Small intestine (tissue), 7 donors: ENCODE data around the gene CYP4F22. TPM values are rescaled to one million over a fixed set of nuclear protein-coding genes. Genes with fewer than 3 reads are reported as not detected.

Experiments used
- DNase-seq, 2 donors: peaks; one replicate each; pipeline versions ENCODE4 v3.0.0 to v3.0.0-alpha.2; 2013
- FAIRE-seq: peaks from 2 replicates; lab custom pipeline; 2012; peaks lifted over from hg19 to GRCh38; lab: Jason Lieb, UNC
- H3K27ac ChIP-seq, 3 donors: one replicate each; pipeline ENCODE4 v1.5.1; 2013; ENCODE audit warnings: low read length in 2 of 3, mild to moderate bottlenecking in 2 of 3, control low read depth in 1 of 3, inconsistent platforms in 1 of 3, low read depth in 1 of 3, moderate library complexity in 1 of 3
- H3K27me3 ChIP-seq, 3 donors: one replicate each; pipeline ENCODE4 v1.6.1; 2013; ENCODE audit warnings: low read length in 3 of 3, inconsistent platforms in 1 of 3; ENCODE audit not compliant: control insufficient read depth in 3 of 3, insufficient read depth in 3 of 3
- H3K36me3 ChIP-seq, 3 donors: one replicate each; pipeline ENCODE4 v1.6.1; 2013; ENCODE audit warnings: low read length in 3 of 3, inconsistent platforms in 1 of 3, low read depth in 1 of 3, mild to moderate bottlenecking in 1 of 3, moderate library complexity in 1 of 3; ENCODE audit not compliant: control insufficient read depth in 3 of 3, insufficient read depth in 2 of 3
- H3K4me1 ChIP-seq, 3 donors: one replicate each; pipeline ENCODE4 v1.6.1; 2013; ENCODE audit warnings: low read length in 2 of 3, inconsistent platforms in 1 of 3, low read depth in 1 of 3, mild to moderate bottlenecking in 1 of 3, moderate library complexity in 1 of 3; ENCODE audit not compliant: control insufficient read depth in 3 of 3, insufficient read depth in 2 of 3
- H3K4me3 ChIP-seq, 3 donors: one replicate each; pipeline ENCODE4 v1.5.1; 2013; ENCODE audit warnings: low read length in 3 of 3, control low read depth in 1 of 3, inconsistent platforms in 1 of 3, low read depth in 1 of 3, mild to moderate bottlenecking in 1 of 3, moderate library complexity in 1 of 3
- H3K9me3 ChIP-seq, 2 donors: one replicate each; pipeline ENCODE4 v1.6.1; 2013; ENCODE audit warnings: low read depth in 1 of 2, low read length in 1 of 2; ENCODE audit not compliant: control insufficient read depth in 2 of 2, insufficient read depth in 1 of 2
- WGBS, 3 donors: extraction: QIAGEN DNeasy Blood & Tissue Kit; methylation state at CpG; one replicate each; pipeline ENCODE4 v1.1.7; 2013; 5-methylcytosine and 5-hydroxymethylcytosine counted together
- polyA plus RNA-seq, 4 donors: library from polyadenylated mRNA; stranded (reverse) in 3 of 4; unstranded in 1 of 4; fragments of 200-250 nt in 3 of 4; fragments of 120-200 nt in 1 of 4; gene quantifications; one replicate each; pipeline versions ENCODE4 v1.2.1 to v1.2.3, GENCODE V29; 2013
- donor health status: healthy with polysubstance abuse.
- donor health status: control.
- donor health status: control.
- donor health status: Bipolar disorder and iron deficiency.
- donor health status: healthy.

Gene CYP4F22
- polyA plus RNA-seq, 4 donors: 0.09 to 0.15 TPM; not detected in 2

DNA sequence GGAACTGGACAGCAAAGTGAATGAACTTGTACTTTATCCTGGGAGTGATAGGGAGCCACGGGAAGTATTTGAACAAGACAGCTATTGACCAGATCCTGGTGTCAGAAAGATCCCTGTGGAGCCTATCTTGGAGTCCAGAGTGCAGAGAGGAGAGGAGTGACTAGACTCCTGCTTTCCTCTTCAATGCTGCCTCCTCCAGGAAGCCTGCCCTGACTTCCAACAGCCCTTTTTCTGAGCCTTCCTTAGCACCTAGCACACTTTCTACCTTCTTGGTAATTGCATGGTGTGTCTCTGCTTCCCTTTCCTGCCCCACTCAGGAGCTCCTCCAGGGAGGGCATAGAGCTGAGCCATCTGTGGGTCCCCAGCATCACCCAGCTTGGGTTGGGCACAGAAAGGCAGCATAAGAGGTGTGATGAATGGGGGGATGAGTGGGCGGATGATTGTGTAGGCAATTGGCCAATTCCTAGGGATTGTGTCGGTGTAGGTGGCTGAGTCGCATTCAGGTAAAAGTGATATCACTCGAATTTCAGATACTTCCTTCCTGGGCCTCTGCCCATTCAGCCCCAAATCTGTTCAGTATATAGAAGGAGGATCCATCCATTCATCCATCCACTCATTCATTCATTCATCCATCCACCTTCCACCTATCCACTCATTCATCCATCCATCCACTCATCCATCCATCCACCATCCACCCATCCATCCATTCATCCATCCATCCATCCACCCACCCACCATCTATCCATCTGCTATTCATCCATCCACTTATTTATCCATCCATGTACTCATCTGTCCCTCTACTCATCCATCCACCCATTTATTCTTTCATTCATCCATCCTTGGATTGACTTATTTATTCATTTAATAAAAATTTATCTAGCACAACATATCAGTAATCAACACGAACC lies 26.9 kb downstream of the CYP4F22 start:
- Histone ChIP-seq H3K4me3 (no peak overlapping the region), H3K4me1 (no peaks in the 10 kb centered on the region), H3K9me3 (peaks cover 0 to under 1% of the 10 kb centered on the region in 2 donors), H3K27ac (no peak overlapping the region), H3K36me3 (no peaks in the 10 kb centered on the region), H3K27me3 (no peaks in the 10 kb centered on the region)
- DNase-seq (no peak), FAIRE-seq (no peak)
- 47 to 58% (median 57%) methylated on average over 6 of the region's 6 CpGs for WGBS, 3 donors

DNA sequence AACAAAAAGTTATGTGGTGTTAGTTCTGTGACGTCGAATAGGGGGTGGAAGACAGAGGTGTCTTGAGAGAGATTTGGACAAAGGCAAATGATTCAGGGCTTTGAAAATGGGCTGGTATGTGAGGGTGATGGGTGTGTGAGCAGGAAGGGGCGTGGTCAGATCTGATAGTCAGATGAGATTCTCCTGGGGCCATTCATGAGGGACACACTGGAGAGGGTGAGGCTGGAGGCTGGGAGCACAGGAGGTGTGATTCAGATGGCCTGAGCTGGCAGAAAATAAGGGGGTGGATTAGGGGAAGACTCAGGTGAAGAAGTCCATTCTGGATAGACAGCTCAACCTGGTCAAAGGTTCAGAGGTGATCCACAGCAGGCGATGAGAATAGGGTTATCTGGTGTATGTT lies 28.0 kb downstream of the CYP4F22 start:
- Histone ChIP-seq H3K27me3 (no peaks in the 10 kb centered on the region), H3K36me3 (no peaks in the 10 kb centered on the region), H3K27ac (no peak overlapping the region), H3K9me3 (no peaks in the 10 kb centered on the region), H3K4me3 (no peak overlapping the region), H3K4me1 (no peaks in the 10 kb centered on the region)
- no peak for FAIRE-seq
- no peak for DNase-seq
- WGBS, 3 donors: 48 to 59% (median 54%) methylated on average over 4 of the region's 4 CpGs

DNA sequence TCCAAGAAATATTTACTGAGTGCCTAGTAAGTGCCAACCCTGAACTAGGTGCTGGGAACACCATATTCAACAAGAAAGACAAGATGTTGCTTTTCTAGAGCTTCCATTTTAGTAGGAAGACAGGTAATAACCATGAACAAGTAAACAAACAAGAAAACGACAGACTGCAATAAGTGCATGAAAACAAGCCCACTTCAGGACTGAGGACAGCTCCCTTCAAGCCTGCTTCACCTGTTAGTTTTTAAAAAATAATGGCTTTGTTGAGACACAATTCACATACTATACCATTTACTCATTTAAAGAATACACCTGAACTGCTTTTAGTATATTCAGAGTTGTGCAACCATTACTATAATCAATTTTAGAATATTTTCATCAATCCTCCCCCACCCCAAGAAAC lies 30.4 kb downstream of the CYP4F22 start:
- H3K27me3 ChIP-seq: no peaks in the 10 kb centered on the region
- no peak overlapping the region for H3K27ac ChIP-seq
- H3K4me3 ChIP-seq: no peak overlapping the region
- WGBS, 3 donors: 22 to 66% (median 61%) methylated on average over 1 of the region's 1 CpG
- peak in 1 of 2 donors; percentile 6 for DNase-seq
- no peaks in the 10 kb centered on the region for H3K36me3 ChIP-seq
- no peaks in the 10 kb centered on the region for H3K4me1 ChIP-seq
- no peaks in the 10 kb centered on the region for H3K9me3 ChIP-seq
- FAIRE-seq: no peak

DNA sequence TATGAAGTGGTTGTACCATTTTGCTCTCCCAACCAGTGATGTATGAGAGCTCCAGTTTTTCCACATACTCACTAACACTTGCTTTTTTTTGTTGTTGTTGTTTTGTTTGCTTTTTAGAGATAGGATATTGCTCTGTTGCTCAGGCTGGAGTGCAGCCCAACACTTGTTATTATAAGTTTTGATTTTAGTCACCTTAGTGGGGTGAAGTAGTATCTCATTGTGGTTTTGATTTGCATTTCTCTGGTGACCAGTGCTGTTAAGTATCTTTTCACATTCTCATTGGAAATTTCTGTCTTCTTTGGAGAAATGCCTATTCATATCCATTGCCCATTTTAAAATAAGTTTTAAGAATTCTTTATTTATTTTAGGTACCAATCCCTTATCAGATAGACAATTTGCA lies 31.3 kb downstream of the CYP4F22 start:
- Histone ChIP-seq H3K4me3 (no peak overlapping the region), H3K27ac (no peak overlapping the region), H3K4me1 (no peaks in the 10 kb centered on the region), H3K27me3 (no peaks in the 10 kb centered on the region), H3K9me3 (no peaks in the 10 kb centered on the region), H3K36me3 (no peaks in the 10 kb centered on the region)
- DNase-seq: no peak
- FAIRE-seq: no peak

DNA sequence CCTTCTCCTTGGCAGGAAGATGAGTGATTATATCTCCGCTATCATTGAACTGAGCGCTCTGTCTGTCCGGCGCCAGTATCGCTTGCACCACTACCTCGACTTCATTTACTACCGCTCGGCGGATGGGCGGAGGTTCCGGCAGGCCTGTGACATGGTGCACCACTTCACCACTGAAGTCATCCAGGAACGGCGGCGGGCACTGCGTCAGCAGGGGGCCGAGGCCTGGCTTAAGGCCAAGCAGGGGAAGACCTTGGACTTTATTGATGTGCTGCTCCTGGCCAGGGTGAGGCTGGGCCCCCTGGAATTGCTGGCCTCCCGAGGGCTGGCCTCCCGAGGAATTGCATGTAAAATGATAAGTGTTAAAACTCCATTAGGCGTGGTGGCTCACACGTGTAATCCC lies 32.1 kb downstream of the CYP4F22 start:
- FAIRE-seq: no peak

DNA sequence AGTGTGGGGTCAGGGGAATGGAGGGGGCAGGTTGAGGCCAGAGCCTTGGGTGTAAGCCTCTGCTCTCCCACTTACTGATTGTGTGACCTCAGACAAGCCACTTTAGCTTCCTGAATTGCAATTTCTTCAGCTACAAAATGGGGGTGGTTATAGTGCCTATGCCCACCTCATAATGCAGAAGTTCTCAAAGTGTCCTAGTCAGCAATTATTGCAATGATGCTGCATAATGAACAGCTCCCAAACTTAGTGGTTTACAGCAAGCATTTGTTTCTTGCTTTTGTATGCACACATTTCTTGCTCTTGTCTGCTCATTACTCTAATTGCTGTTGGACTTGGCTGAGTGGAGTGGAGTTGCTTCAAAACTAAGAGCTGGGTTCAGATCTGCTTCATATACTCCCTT lies 36.0 kb downstream of the CYP4F22 start:
- Histone ChIP-seq H3K4me1 (no peaks in the 10 kb centered on the region), H3K27me3 (peaks cover 0 to 3% (median 0%) of the 10 kb centered on the region in 3 donors), H3K9me3 (no peaks in the 10 kb centered on the region), H3K27ac (no peak overlapping the region), H3K36me3 (no peaks in the 10 kb centered on the region), H3K4me3 (no peak overlapping the region)
- FAIRE-seq: no peak
- no peak for DNase-seq

More for the DNA sequence above, 32.1 kb downstream of the CYP4F22 start:
- H3K27me3 ChIP-seq: no peaks in the 10 kb centered on the region
- H3K9me3 ChIP-seq: no peaks in the 10 kb centered on the region
- no peak overlapping the region for H3K27ac ChIP-seq
- no peaks in the 10 kb centered on the region for H3K4me1 ChIP-seq
- no peak for DNase-seq
- 70 to 79% (median 74%) methylated on average over 19 to 20 of the region's 20 CpGs for WGBS, 3 donors
- H3K4me3 ChIP-seq: no peak overlapping the region
- H3K36me3 ChIP-seq: no peaks in the 10 kb centered on the region

DNA sequence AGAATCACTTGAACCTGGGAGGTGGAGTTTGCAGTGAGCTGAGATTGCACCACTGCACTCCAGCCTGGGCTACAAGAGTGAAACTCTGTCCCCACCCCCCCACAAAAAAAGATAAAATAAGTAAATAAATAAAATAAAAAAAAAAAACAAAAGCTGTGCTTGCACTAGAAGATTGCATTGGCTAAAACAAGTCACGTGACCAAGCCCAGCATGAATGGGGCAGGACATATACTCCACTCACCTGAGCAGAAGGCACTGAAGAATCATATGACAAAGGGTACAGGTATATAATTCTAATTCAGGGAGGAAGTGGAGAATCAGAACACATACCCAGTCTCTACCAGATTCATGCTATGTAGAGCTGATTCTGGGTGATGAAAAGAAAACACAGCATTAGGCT lies 36.6 kb downstream of the CYP4F22 start:
- peaks cover 0 to 3% (median 0%) of the 10 kb centered on the region in 3 donors for H3K27me3 ChIP-seq
- H3K9me3 ChIP-seq: no peaks in the 10 kb centered on the region
- no peaks in the 10 kb centered on the region for H3K36me3 ChIP-seq
- 72 to 92% (median 81%) methylated on average over 1 of the region's 1 CpG for WGBS, 3 donors
- DNase-seq (no peak), FAIRE-seq (no peak)
- no peak overlapping the region for H3K4me3 ChIP-seq
- H3K27ac ChIP-seq: no peak overlapping the region
- no peaks in the 10 kb centered on the region for H3K4me1 ChIP-seq

DNA sequence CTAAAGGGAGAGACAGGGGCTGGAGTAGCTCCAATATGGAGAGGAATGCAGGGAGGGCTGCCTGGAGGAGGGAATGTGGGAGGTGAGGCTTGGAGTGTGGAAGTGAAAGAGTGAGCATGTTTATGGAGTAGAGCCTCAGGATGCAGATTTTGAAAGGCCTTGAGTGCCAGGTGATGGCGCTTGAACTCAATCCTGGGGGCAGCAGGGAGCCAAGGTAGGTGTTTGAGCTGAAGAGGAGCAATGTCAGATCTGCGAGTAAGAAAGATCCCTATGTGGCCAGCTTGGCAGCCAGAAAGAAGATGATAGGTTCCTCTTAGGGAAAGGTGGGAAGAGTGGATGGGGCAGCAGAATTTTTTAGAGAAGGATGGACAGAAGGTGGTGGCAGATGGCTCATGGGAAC lies 40.3 kb downstream of the CYP4F22 start:
- FAIRE-seq: no peak
- DNase-seq: no peak
- Histone ChIP-seq H3K27me3 (peaks cover 0 to 25% (median 3%) of the 10 kb centered on the region in 3 donors), H3K36me3 (no peaks in the 10 kb centered on the region), H3K27ac (no peak overlapping the region), H3K4me3 (no peak overlapping the region), H3K9me3 (peaks cover 0 to 3% of the 10 kb centered on the region in 2 donors), H3K4me1 (no peaks in the 10 kb centered on the region)
- 88 to 95% (median 89%) methylated on average over 2 of the region's 2 CpGs for WGBS, 3 donors
